ENCODE data around the gene PARP14. TPM values are rescaled to one million over a fixed set of nuclear protein-coding genes. Genes with fewer than 3 reads are reported as not detected.

The PARP14 gene
- 20.9 and 23.7 TPM in 2 replicates for total RNA-seq

GRCh38 chr3:122680475-122681283 lies at the start of gene PARP14:
Gene PARP14 (plus strand): TSS chr3:122680839. CDS start chr3:122680884, 45 bp downstream.

Other genes starting within 250 kb of the PARP14 start
- 27.1 and 29.4 TPM in 2 replicates for gene KPNA1, start 165.9 kb upstream of the PARP14 start, total RNA-seq
- 6.8 and 13.2 TPM in 2 replicates for gene PARP9, start 116.5 kb upstream of the PARP14 start, total RNA-seq
- gene DTX3L, start 116.5 kb upstream of the PARP14 start, total RNA-seq = 15.6 and 26.0 TPM in 2 replicates
- gene PARP15, start 103.2 kb upstream of the PARP14 start, total RNA-seq = 0.25 TPM in 1 of 2 replicates, not detected in the other
- gene HSPBAP1, start 113.0 kb downstream of the PARP14 start, total RNA-seq = 2.4 and 4.2 TPM in 2 replicates
- gene SLC49A4, start 114.2 kb downstream of the PARP14 start, total RNA-seq = 12.7 and 19.0 TPM in 2 replicates